Coronary artery (tissue), 2 donors: ENCODE measurements around the gene MTUS2.

Experiments
- DNase-seq: peaks from one replicate; pipeline ENCODE4 v3.0.0-alpha.2; 2017; ENCODE audit warnings: low spot score
- H3K27ac ChIP-seq, 2 donors: fragments of 200-600 bp; sonication (generic); one replicate each; pipeline ENCODE4 v1.5.1; 2016 to 2019
- H3K4me3 ChIP-seq: fragments of 200-600 bp; sonication (generic); 2 replicates; pipeline ENCODE4 v1.5.1; 2016; ENCODE audit warnings: mild to moderate bottlenecking, moderate library complexity
- CTCF ChIP-seq: fragments of 200-600 bp; sonication (generic); IDR thresholded peaks from one replicate; pipeline ENCODE4 v1.5.1; 2019; ENCODE audit warnings: antibody characterized with exemption

Gene MTUS2

GRCh38 chr13:29516880-29517279, 696.7 kb downstream of the MTUS2 start:
- no peak overlapping the region for H3K4me3 ChIP-seq
- no peak for DNase-seq
- TF ChIP-seq CTCF, result no peak

GRCh38 chr13:29519921-29520320, 699.8 kb downstream of the MTUS2 start:
- no peak for DNase-seq
- no peak for TF ChIP-seq CTCF
- no peak overlapping the region for H3K4me3 ChIP-seq
- H3K27ac ChIP-seq, result peak overlapping the region in 1 of 2 donors; percentile 54

More at GRCh38 chr13:29516880-29517279, 696.7 kb downstream of the MTUS2 start:
- H3K27ac ChIP-seq, result no peak overlapping the region

- peak overlapping the region in 1 of 2 donors; percentile 41 for H3K27ac ChIP-seq
- DNase-seq, result no peak
- no peak for TF ChIP-seq CTCF
Measured at GRCh38 chr13:29520671-29521070, 700.5 kb downstream of the MTUS2 start.

GRCh38 chr13:29521336-29521735, 701.2 kb downstream of the MTUS2 start:
- H3K4me3 ChIP-seq, result no peak overlapping the region
- H3K27ac ChIP-seq, result peak overlapping the region in 1 of 2 donors; percentile 41
- no peak for DNase-seq
- TF ChIP-seq CTCF, result no peak

More at GRCh38 chr13:29520671-29521070, 700.5 kb downstream of the MTUS2 start:
- H3K4me3 ChIP-seq, result no peak overlapping the region

- peak overlapping the region in 1 of 2 donors; percentile 84 for H3K27ac ChIP-seq
- TF ChIP-seq CTCF, result no peak
- no peak for DNase-seq
- H3K4me3 ChIP-seq, result no peak overlapping the region
Measured at GRCh38 chr13:29522044-29522685, 702.0 kb downstream of the MTUS2 start.

GRCh38 chr13:29523199-29523961, 703.2 kb downstream of the MTUS2 start:
- Histone ChIP-seq H3K4me3 (peak overlapping the region; percentile 36), H3K27ac (peak overlapping the region in 1 of 2 donors; percentile 84)
- no peak for TF ChIP-seq CTCF
- DNase-seq, result peak; percentile 82

GRCh38 chr13:29524176-29524575, 704.0 kb downstream of the MTUS2 start:
- H3K27ac ChIP-seq, result peak overlapping the region in 1 of 2 donors; percentile 84
- TF ChIP-seq CTCF, result no peak
- DNase-seq, result peak; percentile 86
- H3K4me3 ChIP-seq, result peak overlapping the region; percentile 36
